AG09319 (cell line): ENCODE data around the gene DLGAP3.
"Not testable (repeated sequence)": the region's sequence is repeated elsewhere in the genome, so short reads cannot be mapped to it uniquely, and the experiment has no call there.

Experiments used
- DNase-seq: peaks from one replicate; pipeline ENCODE4 v3.0.0-alpha.2; 2010; ENCODE audit warnings: low read depth; ENCODE audit errors: extremely low read depth
- CTCF ChIP-seq: IDR thresholded peaks from 2 replicates; pipeline ENCODE4 v1.5.1; 2011; ENCODE audit warnings: low read depth, mild to moderate bottlenecking, inconsistent platforms, low read length, moderate library complexity

The DLGAP3 gene

GRCh38 chr1:34975338-34975737 lies 45.9 kb upstream of the DLGAP3 start:
- no peak for DNase-seq
- TF ChIP-seq CTCF, result no peak

- no peak for DNase-seq
- TF ChIP-seq CTCF, result no peak
Observed at GRCh38 chr1:34974626-34975025, 45.2 kb upstream of the DLGAP3 start.

GRCh38 chr1:34973326-34973725 lies 43.9 kb upstream of the DLGAP3 start:
- no peak for DNase-seq
- no peak for TF ChIP-seq CTCF

- no peak for TF ChIP-seq CTCF
- DNase-seq, result no peak
Observed at GRCh38 chr1:34970829-34971228, 41.4 kb upstream of the DLGAP3 start.

- TF ChIP-seq CTCF, result no peak
- no peak for DNase-seq
Observed at GRCh38 chr1:34970220-34970735, 40.8 kb upstream of the DLGAP3 start.

GRCh38 chr1:34968297-34968696 lies 38.8 kb upstream of the DLGAP3 start:
- not testable (repeated sequence) for DNase-seq

GRCh38 chr1:34967672-34968071 lies 38.2 kb upstream of the DLGAP3 start:
- not testable (repeated sequence) for DNase-seq

- TF ChIP-seq CTCF, result no peak
- DNase-seq, result no peak
Observed at GRCh38 chr1:34965597-34965996, 36.1 kb upstream of the DLGAP3 start.

- TF ChIP-seq CTCF, result no peak
- DNase-seq, result no peak
Observed at GRCh38 chr1:34950428-34950827, 21.0 kb upstream of the DLGAP3 start.

- not testable (repeated sequence) for DNase-seq
Observed at GRCh38 chr1:34948739-34949138, 19.3 kb upstream of the DLGAP3 start.

- not testable (repeated sequence) for DNase-seq
Observed at GRCh38 chr1:34947641-34948314, 18.3 kb upstream of the DLGAP3 start.
